HG03439 (cell line): ENCODE data around the gene NEUROD2.

Experiments used
- ATAC-seq: cut with Tn5 transposase; IDR thresholded peaks from one replicate; pipeline ENCODE4 v1.9.1; 2021; ENCODE audit warnings: mild to moderate bottlenecking, moderate library complexity; ENCODE audit not compliant: unreplicated experiment

Gene NEUROD2

DNA sequence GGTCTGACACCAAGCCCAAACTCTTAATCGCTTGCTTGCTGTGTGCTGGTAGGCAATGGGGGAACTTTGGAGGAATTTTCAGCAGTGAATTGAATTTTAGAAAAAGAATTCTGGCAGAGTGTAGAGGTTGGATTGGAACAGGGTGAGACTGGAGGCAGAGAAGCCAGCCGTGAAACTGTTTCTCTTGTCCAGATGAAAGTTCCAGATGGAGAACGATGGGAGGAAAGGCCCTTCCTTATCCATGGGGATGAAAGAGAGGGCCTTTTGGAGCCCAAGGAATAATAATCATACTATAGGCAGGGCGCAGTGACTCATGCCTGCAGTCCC is 26.0 kb downstream of the NEUROD2 start:
- no peak for ATAC-seq

DNA sequence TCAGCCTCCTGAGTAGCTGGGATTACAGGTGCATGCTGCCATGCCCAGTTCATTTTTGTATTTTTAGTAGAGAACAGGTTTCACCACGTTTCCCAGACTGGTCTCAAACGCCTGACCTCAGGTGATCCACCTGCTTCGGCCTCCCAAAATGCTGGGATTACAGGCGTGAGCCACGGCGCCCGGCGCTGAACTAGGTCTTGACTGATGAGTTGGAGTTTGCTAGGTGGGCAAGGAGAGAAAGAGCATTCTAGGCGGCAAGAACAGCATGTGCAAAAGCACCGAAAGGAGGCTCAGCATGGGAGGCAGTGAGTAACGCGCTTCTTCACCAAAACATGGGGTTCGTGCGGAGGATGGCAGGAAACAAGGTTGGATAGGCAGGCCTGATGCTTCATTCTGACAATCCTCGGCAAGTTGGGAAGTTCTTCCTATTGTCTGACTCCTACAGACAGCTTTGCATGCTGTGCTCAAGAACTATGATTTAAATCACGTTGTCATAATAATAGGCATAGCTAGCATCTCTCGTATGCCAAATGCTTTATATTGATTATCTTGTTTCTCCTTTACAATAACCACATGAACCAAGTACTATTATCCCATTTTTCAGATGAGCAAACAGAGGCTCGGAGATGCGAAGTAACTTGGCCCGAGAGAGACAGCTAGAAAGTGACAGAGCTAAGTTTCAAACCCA is 26.5 kb downstream of the NEUROD2 start:
- no peak for ATAC-seq

DNA sequence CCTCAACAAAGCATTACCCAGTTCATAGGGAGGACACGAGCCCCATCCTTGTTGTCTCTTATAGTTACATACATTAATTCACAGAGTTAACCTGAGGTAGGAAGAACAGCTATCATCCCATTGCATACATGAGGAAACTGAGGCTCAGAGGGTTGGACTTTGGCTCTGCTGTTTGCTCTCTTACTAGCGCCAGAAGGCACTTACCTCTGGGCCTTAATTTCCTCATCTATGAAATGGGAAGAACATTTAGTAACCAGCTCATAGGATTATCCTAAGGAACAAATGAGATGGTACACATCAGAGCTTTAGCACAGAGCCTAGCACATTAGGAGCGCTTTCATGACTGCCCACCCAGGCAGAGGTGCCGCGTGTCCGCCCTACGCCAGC is 27.6 kb downstream of the NEUROD2 start:
- no peak for ATAC-seq

DNA sequence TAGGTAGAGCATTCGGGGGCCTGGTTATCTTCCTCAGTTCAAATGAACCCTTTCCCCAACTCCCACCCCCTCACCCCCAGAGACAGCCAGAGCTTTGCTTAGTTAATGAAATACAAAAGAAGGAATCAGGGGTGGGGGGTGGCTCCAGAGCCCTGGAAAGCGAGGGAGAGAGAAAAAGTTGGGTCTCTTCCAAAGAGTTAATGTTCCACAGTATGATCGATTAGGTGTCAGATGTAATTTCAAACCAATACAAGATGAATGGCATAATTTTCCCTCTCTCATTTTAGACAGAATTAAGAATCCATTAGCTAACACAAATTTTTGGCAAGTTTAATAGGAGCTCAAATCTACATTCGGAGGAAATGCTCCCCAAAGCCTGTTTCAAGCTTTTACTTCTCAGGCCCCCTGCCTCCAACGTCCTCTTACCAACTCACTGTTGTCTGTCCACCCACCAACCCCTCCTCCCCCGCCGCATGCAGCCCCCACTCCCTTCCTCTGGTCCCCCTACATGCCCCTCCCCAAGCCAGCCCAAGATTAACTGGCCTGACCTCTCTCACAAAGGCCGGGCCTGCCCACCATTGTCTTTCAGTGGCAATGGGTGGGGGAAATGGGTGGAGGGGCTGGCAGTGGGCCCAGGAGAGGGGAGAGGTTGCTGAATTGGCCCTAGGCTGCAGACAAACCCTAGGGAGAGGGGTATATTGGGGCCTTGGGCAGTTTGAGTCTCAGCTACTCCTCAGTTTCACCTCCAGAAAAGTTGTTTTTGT is 28.2 kb downstream of the NEUROD2 start:
- ATAC-seq, result no peak

DNA sequence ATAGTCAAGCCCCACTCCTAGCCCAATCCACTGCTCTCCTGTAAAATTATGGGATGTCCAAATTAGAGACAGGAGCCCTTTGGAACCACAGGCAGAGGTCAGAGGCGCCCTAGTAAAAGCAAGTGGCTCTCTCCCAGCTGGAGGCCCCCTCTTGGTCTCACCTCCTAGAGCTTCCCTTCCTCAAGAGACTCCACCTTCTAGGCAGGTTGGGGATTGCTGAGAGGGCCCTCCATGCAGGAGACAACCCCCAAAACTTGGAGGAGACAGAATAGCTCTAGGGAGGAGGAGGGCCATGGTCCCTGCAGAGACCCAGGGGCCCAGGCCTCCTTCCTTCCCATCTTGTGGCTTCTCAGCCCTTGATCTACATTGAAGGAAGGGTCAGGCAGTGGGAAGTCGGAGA is 29.4 kb downstream of the NEUROD2 start:
- ATAC-seq, result no peak

DNA sequence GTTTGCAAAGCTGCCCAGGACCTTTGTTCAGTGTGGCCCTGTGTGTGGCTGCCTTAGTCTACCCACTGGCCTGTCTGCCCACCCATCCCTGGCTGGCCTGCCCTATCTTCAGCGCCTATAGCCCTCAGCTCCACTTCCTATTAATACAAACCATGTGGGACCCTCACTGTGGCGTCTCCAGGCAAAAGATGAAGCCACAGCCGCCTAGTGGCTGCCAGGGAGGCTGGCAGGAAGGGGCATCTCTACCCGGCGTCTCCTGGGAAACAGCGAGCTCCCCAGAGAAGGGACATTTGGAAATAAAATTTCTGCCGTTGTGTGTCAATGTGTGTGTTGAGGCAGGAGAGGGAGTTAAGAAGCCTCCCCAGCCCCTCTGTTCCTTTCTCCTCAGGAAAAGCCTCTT is 31.5 kb downstream of the NEUROD2 start:
- no peak for ATAC-seq

DNA sequence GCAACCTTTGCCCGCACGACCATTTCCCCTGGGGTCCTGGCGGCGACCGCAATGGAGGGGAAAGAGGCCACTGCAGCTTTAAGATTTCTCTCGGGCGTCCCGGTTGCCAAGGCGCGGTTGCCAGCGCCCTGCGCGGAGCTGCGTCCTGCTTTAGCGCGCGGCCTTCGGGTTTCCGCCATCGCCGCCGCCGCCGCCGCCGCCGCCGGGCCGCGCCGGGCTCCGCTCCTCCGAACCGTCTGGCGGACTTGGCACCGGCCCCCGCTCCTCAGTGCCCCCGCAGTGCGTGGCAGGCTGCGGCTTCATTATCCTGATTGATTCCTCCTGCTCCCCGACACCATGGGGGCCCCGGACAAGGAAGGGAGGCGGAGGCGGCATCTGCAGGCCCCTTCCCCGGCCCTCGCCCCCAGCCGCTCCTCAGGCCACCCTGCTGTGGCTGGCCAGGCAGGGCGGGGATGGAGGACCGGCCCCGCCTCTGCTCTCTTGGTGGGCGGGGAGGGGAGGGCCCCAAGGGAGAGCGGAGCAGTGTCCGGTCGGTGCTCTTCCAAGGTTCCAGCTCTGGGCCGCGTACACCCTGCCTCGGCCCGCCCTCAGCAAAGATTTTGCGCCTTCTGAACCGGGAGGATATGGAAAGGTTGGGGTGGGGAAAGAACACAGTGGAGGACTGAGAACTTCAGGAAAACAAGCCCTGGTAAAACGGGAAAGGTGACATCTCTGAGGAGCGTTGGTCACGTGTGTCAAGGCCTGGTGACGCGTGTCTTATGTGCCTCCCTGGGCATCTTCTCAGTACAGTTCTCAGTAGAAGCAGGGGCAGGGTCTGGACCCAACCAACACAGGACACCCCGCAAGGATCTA is 34.0 kb downstream of the NEUROD2 start:
- no peak for ATAC-seq

DNA sequence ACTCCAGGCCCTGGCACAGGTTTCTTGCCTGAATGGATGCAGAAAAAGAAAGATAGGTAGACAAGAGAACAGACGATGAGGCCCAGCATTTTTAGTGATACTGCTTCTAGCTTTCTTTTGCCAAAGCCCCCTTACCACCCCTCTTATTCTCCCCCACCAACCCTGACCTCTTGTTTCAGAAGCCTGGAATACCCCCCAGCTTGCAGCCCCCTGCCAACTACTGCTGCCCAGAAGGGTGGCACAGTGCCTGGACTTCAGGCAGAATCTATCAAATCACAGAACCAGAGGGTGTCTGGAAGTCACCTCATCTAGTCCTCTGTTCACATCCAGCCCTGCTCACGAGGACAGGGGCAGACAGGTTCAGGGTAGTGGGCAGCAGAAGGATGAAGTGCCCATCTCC is 35.6 kb downstream of the NEUROD2 start:
- no peak for ATAC-seq

DNA sequence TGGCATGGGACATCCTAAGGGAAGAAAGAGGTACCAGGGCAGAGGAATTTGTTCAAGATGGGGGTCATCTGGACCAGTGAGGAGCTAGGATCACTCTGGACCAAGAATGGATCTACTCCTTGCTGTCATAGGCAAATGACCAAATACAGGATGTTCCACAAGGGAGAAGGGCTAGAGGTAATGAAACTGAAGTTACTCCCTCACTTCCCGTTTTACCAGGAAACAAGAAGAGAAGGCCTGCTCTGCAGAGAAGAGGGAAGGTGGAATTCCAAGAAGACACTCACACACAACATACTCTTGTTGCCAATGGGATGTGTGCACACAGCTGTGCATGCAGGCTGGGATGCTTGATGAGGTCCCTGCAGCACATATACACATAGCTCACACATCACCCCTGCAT is 38.6 kb downstream of the NEUROD2 start:
- ATAC-seq, result no peak

DNA sequence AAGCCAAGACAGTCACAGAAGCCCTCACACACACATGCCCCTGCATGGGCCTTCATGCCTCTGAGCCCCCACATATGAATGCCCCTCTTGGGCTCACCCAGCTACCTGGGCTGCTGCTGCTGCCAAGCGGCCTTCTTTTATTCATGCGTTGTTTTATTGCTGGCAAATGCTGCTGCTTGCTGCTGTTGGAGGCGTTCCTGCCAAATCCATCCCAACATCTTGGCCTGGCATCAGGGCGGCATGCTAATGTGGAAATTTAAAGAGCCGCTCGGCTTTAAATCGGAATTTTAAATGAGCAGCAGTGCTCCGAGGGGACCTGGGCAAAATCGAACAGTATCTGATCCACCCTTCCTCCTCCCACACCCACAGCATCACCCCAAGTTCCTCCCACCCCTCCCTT is 39.0 kb downstream of the NEUROD2 start:
- ATAC-seq, result no peak

DNA sequence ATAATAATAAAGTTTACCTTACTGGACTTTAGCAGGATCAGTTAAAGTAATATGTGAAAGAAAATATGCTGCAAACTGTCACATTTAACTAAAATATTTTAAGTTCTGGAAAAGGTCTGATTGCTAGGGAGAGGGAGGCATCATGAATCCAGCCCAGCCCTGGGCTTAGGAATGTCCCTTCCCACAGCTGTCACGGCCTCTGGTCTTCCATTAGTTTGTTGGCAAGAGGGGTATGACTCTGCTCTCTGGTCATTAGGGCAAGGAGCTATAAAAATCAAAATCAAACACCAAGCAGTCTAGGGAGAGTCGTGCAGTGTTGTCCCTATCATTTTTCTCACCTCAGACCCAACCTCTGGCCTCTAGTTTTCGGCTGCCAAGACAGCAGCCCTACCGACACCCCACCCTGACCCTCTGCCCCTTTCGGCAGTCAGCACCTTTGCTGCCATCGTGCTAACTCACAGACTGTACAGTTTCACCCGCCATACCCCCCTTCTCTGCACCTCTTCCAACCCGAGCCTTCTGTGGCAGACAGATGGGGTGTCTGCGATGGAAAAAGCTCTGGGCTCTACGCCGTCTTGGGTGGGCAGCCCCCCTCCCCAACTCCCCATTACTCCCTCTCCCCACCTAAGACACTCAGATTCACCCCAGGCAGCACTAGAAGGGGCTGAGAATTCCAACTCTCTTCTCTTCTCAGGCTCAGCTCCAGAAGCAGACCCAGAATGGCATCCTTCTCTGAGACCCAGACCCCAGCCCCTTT is 41.4 kb downstream of the NEUROD2 start:
- no peak for ATAC-seq

DNA sequence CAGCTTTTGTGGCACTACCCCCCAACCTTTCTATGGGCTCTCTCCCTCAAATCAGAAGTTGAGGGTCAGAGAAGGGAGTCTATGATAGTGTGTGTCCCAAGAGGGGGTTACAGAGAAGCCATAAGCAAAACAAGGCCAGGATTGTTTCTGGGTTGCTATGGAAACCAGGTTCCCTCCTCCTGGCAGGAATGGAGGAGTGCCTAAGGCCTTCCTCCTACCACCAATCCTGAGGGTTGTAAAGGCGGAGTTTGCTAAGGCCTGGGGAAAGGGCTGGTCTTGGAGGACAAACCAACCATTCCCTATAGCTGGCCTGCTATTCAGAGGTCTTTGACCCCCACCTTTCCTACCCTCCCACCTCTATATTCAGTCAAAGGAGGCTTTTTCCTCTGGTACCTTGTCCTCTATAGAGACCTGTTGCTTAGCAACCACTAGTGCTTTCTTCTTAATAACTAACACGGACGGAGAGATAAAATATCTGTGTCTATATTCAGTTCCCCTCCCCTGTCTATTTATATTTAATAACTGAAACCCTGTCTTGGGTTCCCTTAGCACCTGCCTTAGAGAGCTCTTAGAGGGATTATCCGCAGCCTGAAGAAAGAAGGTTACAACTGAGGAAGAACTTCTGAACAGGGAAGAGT is 43.4 kb downstream of the NEUROD2 start:
- ATAC-seq, result no peak

DNA sequence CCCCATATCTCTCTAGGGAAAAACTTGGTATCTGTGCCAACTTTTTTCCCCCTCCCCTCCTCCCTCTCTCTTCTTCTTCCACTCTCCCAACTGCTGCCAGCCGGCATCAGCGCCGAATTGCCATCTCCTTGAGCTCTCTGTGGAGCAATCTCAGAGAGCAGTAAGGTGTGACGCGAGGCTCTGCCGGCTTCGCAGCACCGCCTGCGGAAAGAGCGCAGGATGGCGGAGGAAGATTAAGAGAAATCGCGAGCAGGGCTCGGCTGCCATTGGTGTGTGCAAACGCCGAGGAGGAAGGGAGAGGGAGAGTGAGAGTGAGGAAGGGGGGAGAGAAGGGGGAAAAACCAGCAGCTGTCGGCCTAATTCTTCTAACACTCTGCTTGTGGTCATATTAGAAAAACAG is 44.2 kb downstream of the NEUROD2 start:
- no peak for ATAC-seq

DNA sequence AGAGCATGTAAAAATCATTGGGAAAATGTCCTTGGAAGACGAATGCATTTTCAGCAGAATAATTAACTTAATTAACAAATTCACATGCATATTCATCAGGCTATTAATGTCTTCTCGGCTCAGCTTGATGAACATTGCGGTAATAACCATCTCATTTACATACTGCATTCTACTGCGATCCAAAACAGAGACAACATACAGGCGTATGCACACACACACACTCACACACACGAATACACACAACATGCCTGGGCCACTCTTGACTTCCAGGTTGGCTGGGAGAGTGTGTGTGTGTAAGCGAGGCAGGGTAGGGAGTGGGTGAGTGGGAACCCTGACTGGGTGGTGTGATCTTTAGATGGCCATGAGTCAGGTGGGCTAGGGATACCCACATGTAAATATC is 44.7 kb downstream of the NEUROD2 start:
- no peak for ATAC-seq

DNA sequence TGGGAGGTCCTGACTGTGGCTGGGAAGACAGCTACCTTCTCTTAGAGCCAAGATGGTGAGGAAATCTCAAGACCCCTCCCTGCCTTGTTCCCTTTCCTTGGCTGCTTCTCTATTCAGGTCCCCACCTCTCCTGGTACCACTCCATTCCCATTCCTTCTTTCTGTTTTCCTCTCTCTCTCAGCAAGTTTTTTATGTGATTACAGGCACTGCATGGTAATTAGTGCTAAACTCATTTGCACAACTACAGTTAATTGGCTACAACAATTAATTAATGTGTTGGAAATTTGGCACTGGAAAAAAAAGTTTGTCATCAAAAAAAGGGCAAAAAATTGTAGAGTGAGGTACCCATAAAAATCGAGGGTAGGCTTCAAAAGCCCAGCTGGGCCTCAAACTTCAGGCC is 45.3 kb downstream of the NEUROD2 start:
- no peak for ATAC-seq

DNA sequence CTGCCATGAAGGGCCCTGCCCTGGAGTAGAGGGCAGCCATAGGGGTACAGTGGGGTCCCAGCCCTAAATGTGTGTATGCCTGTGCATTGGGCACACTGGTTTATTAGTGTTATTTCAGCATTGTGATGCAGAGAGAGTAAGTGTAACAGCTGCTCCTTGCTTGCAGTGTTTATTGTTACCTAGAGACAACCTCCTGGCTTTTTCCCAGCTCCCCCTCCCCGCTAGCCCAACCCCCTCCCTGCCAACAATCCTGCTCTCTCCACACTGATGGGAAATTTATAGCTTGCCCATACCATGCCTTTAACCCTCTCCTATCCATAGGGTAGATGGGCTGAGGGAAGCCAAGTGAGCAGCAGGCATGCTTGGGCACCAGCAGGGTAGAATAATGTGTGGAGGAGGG is 51.3 kb downstream of the NEUROD2 start:
- no peak for ATAC-seq

DNA sequence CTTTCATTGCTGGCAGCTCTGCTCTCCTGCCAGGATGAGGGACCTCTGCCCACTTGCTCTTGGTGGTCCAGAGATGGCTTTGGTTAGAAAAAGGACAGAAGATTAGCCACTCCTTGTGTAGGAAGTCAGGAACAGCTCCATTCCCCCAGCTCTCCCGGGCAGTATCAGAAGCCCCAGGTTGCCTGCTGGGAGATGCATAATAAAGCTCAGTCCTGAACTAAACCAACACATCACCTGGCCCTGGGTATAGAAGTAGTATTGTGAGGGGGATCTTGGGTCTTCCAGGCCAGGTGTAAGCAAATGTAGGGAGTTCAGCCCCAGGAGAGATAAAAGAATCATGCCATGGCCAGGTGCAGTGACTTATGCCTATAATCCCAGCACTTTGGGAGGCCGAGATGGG is 52.4 kb downstream of the NEUROD2 start:
- no peak for ATAC-seq
